Hepatocyte (in vitro differentiated cells): Measurements from ENCODE around the gene SYNPO2. TPM values are rescaled to one million over a fixed set of nuclear protein-coding genes. Genes with fewer than 3 reads are reported as not detected.

Experiments used
- DNase-seq: peaks from one replicate; pipeline ENCODE4 v3.0.0-alpha.2; 2016; ENCODE audit warnings: low spot score
- H2AFZ ChIP-seq: fragments of 200-600 bp; sonication (generic); 2 replicates; pipeline ENCODE4 v1.6.0; 2016; ENCODE audit warnings: antibody characterized with exemption, mild to moderate bottlenecking
- H3K27ac ChIP-seq: fragments of 200-600 bp; sonication (generic); 2 replicates; pipeline ENCODE4 v1.5.1; 2016; ENCODE audit warnings: mild to moderate bottlenecking
- H3K27me3 ChIP-seq: fragments of 200-600 bp; sonication (generic); 2 replicates; pipeline ENCODE4 v1.6.1; 2016
- H3K36me3 ChIP-seq: fragments of 200-600 bp; sonication (generic); replicated peaks from 2 replicates; pipeline ENCODE4 v1.5.1; 2016; ENCODE audit warnings: low read depth; ENCODE audit not compliant: insufficient read depth
- H3K4me1 ChIP-seq: fragments of 200-600 bp; sonication (generic); 2 replicates; pipeline ENCODE4 v1.5.1; 2016; ENCODE audit warnings: mild to moderate bottlenecking, moderate library complexity; ENCODE audit not compliant: insufficient read depth
- H3K4me2 ChIP-seq: fragments of 200-600 bp; sonication (generic); 2 replicates; pipeline ENCODE4 v1.6.0; 2016
- H3K4me3 ChIP-seq: fragments of 200-600 bp; sonication (generic); 2 replicates; pipeline ENCODE4 v1.5.1; 2016; ENCODE audit warnings: mild to moderate bottlenecking
- H3K79me2 ChIP-seq: fragments of 200-600 bp; sonication (generic); 2 replicates; pipeline ENCODE4 v1.6.0; 2017; ENCODE audit warnings: mild to moderate bottlenecking
- H3K9me2 ChIP-seq: fragments of 200-600 bp; sonication (generic); replicated peaks from 2 replicates; pipeline ENCODE4 v1.6.0; 2017; ENCODE audit warnings: mild to moderate bottlenecking; ENCODE audit not compliant: insufficient read depth
- H3K9me3 ChIP-seq: fragments of 200-600 bp; sonication (generic); 2 replicates; pipeline ENCODE4 v1.5.1; 2016; ENCODE audit warnings: low read depth, mild to moderate bottlenecking
- H4K20me1 ChIP-seq: fragments of 200-600 bp; sonication (generic); 2 replicates; pipeline ENCODE4 v1.6.0; 2016; ENCODE audit warnings: mild to moderate bottlenecking; ENCODE audit not compliant: insufficient read depth, poor library complexity, severe bottlenecking
- EZH2 ChIP-seq: fragments of 200-600 bp; sonication (generic); IDR thresholded peaks from 2 replicates; pipeline ENCODE4 v1.6.1; 2016; ENCODE audit warnings: antibody characterized with exemption, mild to moderate bottlenecking, borderline replicate concordance
- EZH2phosphoT487 ChIP-seq: fragments of 200-600 bp; sonication (generic); IDR thresholded peaks from one replicate; pipeline ENCODE4 v1.6.1; 2018; ENCODE audit warnings: antibody characterized with exemption, mild to moderate bottlenecking, low read depth, moderate library complexity; ENCODE audit not compliant: unreplicated experiment, severe bottlenecking
- WGBS: methylation state at CpG from one replicate; pipeline ENCODE4 v1.1.6; 2016; ENCODE audit warnings: low lambda C conversion rate; ENCODE audit errors: missing lambda C conversion rate; 5-methylcytosine and 5-hydroxymethylcytosine counted together
- polyA plus RNA-seq: library from polyadenylated mRNA; unstranded; fragments of >200 nt; fragmentation: Nextera tagmentation; extraction: Ambion mirVana; gene quantifications from 2 replicates; pipeline ENCODE4 v1.2.1, GENCODE V29; 2016
- total RNA-seq: library from RNA; depleted of rRNA; stranded (reverse); fragments of >200 nt; gene quantifications from 2 replicates; pipeline ENCODE4 v1.2.3, GENCODE V29; 2014
- TF ChIP-seq, protein P1 (sequence below): fragments of 200-600 bp; sonication (generic); IDR thresholded peaks from 2 replicates; pipeline ENCODE4 v1.5.1; 2016; ENCODE audit warnings: antibody characterized with exemption, mild to moderate bottlenecking; ENCODE audit not compliant: poor library complexity

Gene SYNPO2
- total and polyA plus RNA-seq, 2 experiments from 2014 or later = 3.5 to 12.6 TPM

DNA sequence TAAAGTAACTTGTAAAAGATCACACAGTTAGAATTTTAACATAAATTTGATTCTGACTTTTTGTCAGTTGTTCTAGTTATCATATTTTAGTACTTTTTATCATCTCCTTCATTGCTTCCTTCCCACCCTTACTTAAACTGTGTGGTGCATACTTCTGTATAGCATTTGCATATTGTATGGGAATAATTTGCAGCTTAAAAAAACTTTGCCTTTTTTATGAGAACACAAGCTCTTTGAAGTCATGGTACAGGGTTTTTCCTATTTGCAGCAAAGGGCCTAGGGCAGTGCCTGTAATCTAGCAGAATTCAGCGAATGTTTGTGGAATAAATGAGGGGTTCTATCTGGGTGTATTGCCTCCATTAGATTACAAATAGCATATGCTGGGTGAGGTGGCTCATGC is 41.6 kb downstream of the SYNPO2 start:
- no peaks in the 10 kb centered on the region for H3K36me3 ChIP-seq
- H3K4me1 ChIP-seq = no peaks in the 10 kb centered on the region
- DNase-seq = no peak
- no peaks in the 10 kb centered on the region for H4K20me1 ChIP-seq
- H3K79me2 ChIP-seq = no peaks in the 10 kb centered on the region
- no peaks in the 10 kb centered on the region for H3K9me2 ChIP-seq
- H3K4me3 ChIP-seq = no peak overlapping the region
- H3K27ac ChIP-seq = no peak overlapping the region
- H3K9me3 ChIP-seq = no peaks in the 10 kb centered on the region
- TF ChIP-seq EZH2phosphoT487 (no peak), EZH2 (no peak)
- TF ChIP-seq, protein P1, sequence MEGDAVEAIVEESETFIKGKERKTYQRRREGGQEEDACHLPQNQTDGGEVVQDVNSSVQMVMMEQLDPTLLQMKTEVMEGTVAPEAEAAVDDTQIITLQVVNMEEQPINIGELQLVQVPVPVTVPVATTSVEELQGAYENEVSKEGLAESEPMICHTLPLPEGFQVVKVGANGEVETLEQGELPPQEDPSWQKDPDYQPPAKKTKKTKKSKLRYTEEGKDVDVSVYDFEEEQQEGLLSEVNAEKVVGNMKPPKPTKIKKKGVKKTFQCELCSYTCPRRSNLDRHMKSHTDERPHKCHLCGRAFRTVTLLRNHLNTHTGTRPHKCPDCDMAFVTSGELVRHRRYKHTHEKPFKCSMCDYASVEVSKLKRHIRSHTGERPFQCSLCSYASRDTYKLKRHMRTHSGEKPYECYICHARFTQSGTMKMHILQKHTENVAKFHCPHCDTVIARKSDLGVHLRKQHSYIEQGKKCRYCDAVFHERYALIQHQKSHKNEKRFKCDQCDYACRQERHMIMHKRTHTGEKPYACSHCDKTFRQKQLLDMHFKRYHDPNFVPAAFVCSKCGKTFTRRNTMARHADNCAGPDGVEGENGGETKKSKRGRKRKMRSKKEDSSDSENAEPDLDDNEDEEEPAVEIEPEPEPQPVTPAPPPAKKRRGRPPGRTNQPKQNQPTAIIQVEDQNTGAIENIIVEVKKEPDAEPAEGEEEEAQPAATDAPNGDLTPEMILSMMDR = no peak
- H2AFZ ChIP-seq = no peak overlapping the region
- WGBS = 0% methylated on average over 1 of the region's 1 CpG
- no peaks in the 10 kb centered on the region for H3K27me3 ChIP-seq
- no peak overlapping the region for H3K4me2 ChIP-seq

- no peaks in the 10 kb centered on the region for H3K79me2 ChIP-seq
- no peaks in the 10 kb centered on the region for H4K20me1 ChIP-seq
- no peak for DNase-seq
- H3K4me2 ChIP-seq = no peak overlapping the region
- TF ChIP-seq EZH2phosphoT487 (no peak), EZH2 (no peak)
- TF ChIP-seq, protein P1 = no peak
- H3K9me3 ChIP-seq = no peaks in the 10 kb centered on the region
- no peaks in the 10 kb centered on the region for H3K27me3 ChIP-seq
- WGBS = 68% methylated on average over 2 of the region's 2 CpGs
- H3K27ac ChIP-seq = no peak overlapping the region
- H2AFZ ChIP-seq = no peak overlapping the region
- H3K4me1 ChIP-seq = no peaks in the 10 kb centered on the region
- no peak overlapping the region for H3K4me3 ChIP-seq
- H3K9me2 ChIP-seq = no peaks in the 10 kb centered on the region
- H3K36me3 ChIP-seq = no peaks in the 10 kb centered on the region
Observed at GRCh38 chr4:118931786-118932185, 43.1 kb downstream of the SYNPO2 start.

- Histone ChIP-seq H2AFZ (no peak overlapping the region), H3K4me3 (no peak overlapping the region), H4K20me1 (no peaks in the 10 kb centered on the region), H3K27ac (no peak overlapping the region), H3K79me2 (no peaks in the 10 kb centered on the region), H3K4me2 (no peak overlapping the region), H3K36me3 (no peaks in the 10 kb centered on the region), H3K27me3 (no peaks in the 10 kb centered on the region), H3K9me3 (no peaks in the 10 kb centered on the region), H3K9me2 (no peaks in the 10 kb centered on the region), H3K4me1 (no peaks in the 10 kb centered on the region)
- WGBS = 95% methylated on average over 2 of the region's 2 CpGs
- TF ChIP-seq EZH2 (no peak), EZH2phosphoT487 (no peak)
- TF ChIP-seq, protein P1 = no peak
- DNase-seq = no peak
Observed at GRCh38 chr4:118935819-118936218, 47.2 kb downstream of the SYNPO2 start.

DNA sequence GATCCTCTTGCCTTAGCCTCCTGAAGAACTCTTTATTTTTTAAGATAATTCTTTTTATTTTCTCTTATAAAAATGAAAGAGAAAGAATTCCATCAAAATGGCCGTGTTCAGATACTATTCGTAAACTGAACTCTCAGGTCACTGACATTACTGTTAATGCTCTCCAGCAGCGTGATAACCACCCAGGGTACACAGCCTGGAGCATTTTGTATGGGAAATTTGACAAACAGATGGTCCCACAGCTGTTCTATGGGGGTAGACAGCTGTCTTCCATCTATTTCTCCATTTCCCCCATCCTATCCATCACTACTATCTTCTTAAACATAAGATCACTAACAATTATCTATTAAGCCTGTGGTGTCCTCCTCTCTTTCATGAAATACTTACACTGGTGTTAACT is 47.8 kb downstream of the SYNPO2 start:
- H3K27ac ChIP-seq = no peak overlapping the region
- no peak overlapping the region for H3K4me2 ChIP-seq
- H2AFZ ChIP-seq = no peak overlapping the region
- H3K27me3 ChIP-seq = no peaks in the 10 kb centered on the region
- no peak for DNase-seq
- no peak overlapping the region for H3K4me3 ChIP-seq
- H3K4me1 ChIP-seq = no peaks in the 10 kb centered on the region
- no peaks in the 10 kb centered on the region for H3K9me3 ChIP-seq
- no peaks in the 10 kb centered on the region for H4K20me1 ChIP-seq
- no peaks in the 10 kb centered on the region for H3K79me2 ChIP-seq
- 84% methylated on average over 3 of the region's 3 CpGs for WGBS
- no peaks in the 10 kb centered on the region for H3K9me2 ChIP-seq
- H3K36me3 ChIP-seq = no peaks in the 10 kb centered on the region
- TF ChIP-seq EZH2 = no peak
- no peak for TF ChIP-seq EZH2phosphoT487
- TF ChIP-seq, protein P1 = no peak
